IPS-18a (cell line): ENCODE measurements around the gene RANBP3L.
A peak's percentile ranks its signal among the peaks of the same experiment; 100 is the strongest.

Experiments
- H3K27ac ChIP-seq: one replicate; pipeline ENCODE4 v1.5.1; 2013; ENCODE audit warnings: low read length
- H3K27me3 ChIP-seq: one replicate; pipeline ENCODE4 v1.6.1; 2013; ENCODE audit warnings: mild to moderate bottlenecking, low read length; ENCODE audit not compliant: control insufficient read depth, insufficient read depth
- H3K36me3 ChIP-seq: one replicate; pipeline ENCODE4 v1.6.1; 2013; ENCODE audit warnings: low read depth, low read length; ENCODE audit not compliant: control insufficient read depth
- H3K4me1 ChIP-seq: one replicate; pipeline ENCODE4 v1.6.1; 2013; ENCODE audit warnings: low read depth, low read length; ENCODE audit not compliant: control insufficient read depth
- H3K4me3 ChIP-seq: one replicate; pipeline ENCODE4 v1.5.1; 2013; ENCODE audit warnings: low read length
- H3K9ac ChIP-seq: one replicate; pipeline ENCODE4 v1.6.1; 2013; ENCODE audit warnings: mild to moderate bottlenecking, low read length, moderate library complexity
- H3K9me3 ChIP-seq: one replicate; pipeline ENCODE4 v1.6.1; 2013; ENCODE audit warnings: low read depth, low read length; ENCODE audit not compliant: control insufficient read depth

RANBP3L gene

GRCh38 chr5:36253575-36253974 is 48.1 kb downstream of the RANBP3L start:
- no peak overlapping the region for H3K27ac ChIP-seq
- no peak overlapping the region for H3K9ac ChIP-seq
- H3K36me3 ChIP-seq, result no peaks in the 10 kb centered on the region

GRCh38 chr5:36252722-36253365 is 48.9 kb downstream of the RANBP3L start:
- no peaks in the 10 kb centered on the region for H3K27me3 ChIP-seq
- H3K4me1 ChIP-seq, result no peaks in the 10 kb centered on the region
- H3K27ac ChIP-seq, result no peak overlapping the region
- H3K9me3 ChIP-seq, result no peaks in the 10 kb centered on the region
- H3K36me3 ChIP-seq, result no peaks in the 10 kb centered on the region
- H3K9ac ChIP-seq, result no peak overlapping the region
- H3K4me3 ChIP-seq, result no peak overlapping the region

More at GRCh38 chr5:36253575-36253974, 48.1 kb downstream of the RANBP3L start:
- no peaks in the 10 kb centered on the region for H3K27me3 ChIP-seq
- no peak overlapping the region for H3K4me3 ChIP-seq
- H3K4me1 ChIP-seq, result no peaks in the 10 kb centered on the region
- H3K9me3 ChIP-seq, result no peaks in the 10 kb centered on the region

GRCh38 chr5:36251218-36251617 is 50.5 kb downstream of the RANBP3L start:
- Histone ChIP-seq H3K4me3 (no peak overlapping the region), H3K9ac (no peak overlapping the region), H3K4me1 (no peaks in the 10 kb centered on the region), H3K36me3 (no peaks in the 10 kb centered on the region), H3K9me3 (no peaks in the 10 kb centered on the region), H3K27me3 (no peaks in the 10 kb centered on the region), H3K27ac (no peak overlapping the region)

- H3K36me3 ChIP-seq, result no peaks in the 10 kb centered on the region
- H3K4me1 ChIP-seq, result no peaks in the 10 kb centered on the region
- H3K4me3 ChIP-seq, result no peak overlapping the region
- H3K27me3 ChIP-seq, result no peaks in the 10 kb centered on the region
- H3K9me3 ChIP-seq, result no peaks in the 10 kb centered on the region
- H3K27ac ChIP-seq, result no peak overlapping the region
- no peak overlapping the region for H3K9ac ChIP-seq
Measured at GRCh38 chr5:36250427-36250826, 51.3 kb downstream of the RANBP3L start.

GRCh38 chr5:36246036-36246800 is 55.5 kb downstream of the RANBP3L start:
- Histone ChIP-seq H3K9ac (no peak overlapping the region), H3K9me3 (no peaks in the 10 kb centered on the region), H3K4me3 (no peak overlapping the region), H3K36me3 (no peaks in the 10 kb centered on the region), H3K27ac (no peak overlapping the region), H3K4me1 (no peaks in the 10 kb centered on the region), H3K27me3 (peaks cover 13% of the 10 kb centered on the region)

- no peak overlapping the region for H3K4me3 ChIP-seq
- H3K9me3 ChIP-seq, result no peaks in the 10 kb centered on the region
- peaks cover 11% of the 10 kb centered on the region for H3K4me1 ChIP-seq
- no peaks in the 10 kb centered on the region for H3K36me3 ChIP-seq
- H3K27me3 ChIP-seq, result peaks cover 13% of the 10 kb centered on the region
- H3K9ac ChIP-seq, result no peak overlapping the region
- no peak overlapping the region for H3K27ac ChIP-seq
Measured at GRCh38 chr5:36244076-36244475, 57.6 kb downstream of the RANBP3L start.

GRCh38 chr5:36243653-36244052 is 58.0 kb downstream of the RANBP3L start:
- Histone ChIP-seq H3K9me3 (no peaks in the 10 kb centered on the region), H3K9ac (no peak overlapping the region), H3K4me3 (no peak overlapping the region), H3K4me1 (peaks cover 16% of the 10 kb centered on the region), H3K27ac (no peak overlapping the region), H3K27me3 (peaks cover 13% of the 10 kb centered on the region), H3K36me3 (no peaks in the 10 kb centered on the region)

- Histone ChIP-seq H3K27ac (no peak overlapping the region), H3K27me3 (peaks cover 13% of the 10 kb centered on the region), H3K4me1 (peaks cover 19% of the 10 kb centered on the region), H3K9me3 (no peaks in the 10 kb centered on the region), H3K4me3 (peak overlapping the region; percentile 83), H3K36me3 (no peaks in the 10 kb centered on the region), H3K9ac (peak overlapping the region; percentile 29)
Measured at GRCh38 chr5:36242534-36243485, 58.9 kb downstream of the RANBP3L start.

- Histone ChIP-seq H3K9ac (peak within 1 kb of the TSS; percentile 80), H3K4me1 (peaks cover 19% of the 10 kb centered on the region), H3K36me3 (no peaks in the 10 kb centered on the region), H3K27ac (peak within 1 kb of the TSS; percentile 60), H3K9me3 (no peaks in the 10 kb centered on the region), H3K4me3 (peak within 1 kb of the TSS; percentile 83), H3K27me3 (peaks cover 13% of the 10 kb centered on the region)
Measured at GRCh38 chr5:36241631-36242533, 59.8 kb downstream of the RANBP3L start, which contains the start of gene NADK2. TSS of gene NADK2 (minus strand) at chr5:36241925. CDS start at chr5:36241798, 127 bp downstream.

GRCh38 chr5:36240779-36241630 is 60.7 kb downstream of the RANBP3L start:
- Histone ChIP-seq H3K27me3 (peaks cover 13% of the 10 kb centered on the region), H3K36me3 (no peaks in the 10 kb centered on the region), H3K9ac (peak overlapping the region; percentile 80), H3K9me3 (no peaks in the 10 kb centered on the region), H3K27ac (no peak overlapping the region), H3K4me1 (peaks cover 19% of the 10 kb centered on the region), H3K4me3 (peak overlapping the region; percentile 83)
